Muscle layer of duodenum (tissue), 2 donors: Measurements from ENCODE around the gene ST6GALNAC3.

ENCODE experiments used
- H3K27ac ChIP-seq: one replicate; pipeline ENCODE4 v1.7.0; 2013; ENCODE audit warnings: mild to moderate bottlenecking, low read length
- H3K27me3 ChIP-seq: one replicate; pipeline ENCODE4 v1.7.0; 2013; ENCODE audit warnings: low read depth, mild to moderate bottlenecking, control low read depth, low read length
- H3K36me3 ChIP-seq, 2 donors: one replicate each; pipeline ENCODE4 v1.7.0; 2013; ENCODE audit warnings: low read length in 2 of 2, control low read depth in 1 of 2, mild to moderate bottlenecking in 1 of 2; ENCODE audit not compliant: insufficient read depth in 2 of 2, control insufficient read depth in 1 of 2
- H3K4me1 ChIP-seq, 2 donors: one replicate each; pipeline ENCODE4 v1.7.0; 2013; ENCODE audit warnings: low read length in 2 of 2, mild to moderate bottlenecking in 2 of 2, control low read depth in 1 of 2, moderate library complexity in 1 of 2; ENCODE audit not compliant: insufficient read depth in 2 of 2, control insufficient read depth in 1 of 2
- H3K4me3 ChIP-seq, 2 donors: one replicate each; pipeline ENCODE4 v1.7.0; 2013; ENCODE audit warnings: low read length in 2 of 2, low read depth in 1 of 2, mild to moderate bottlenecking in 1 of 2
- H3K9me3 ChIP-seq, 2 donors: one replicate each; pipeline ENCODE4 v1.7.0; 2013; ENCODE audit warnings: low read length in 2 of 2, control low read depth in 1 of 2, mild to moderate bottlenecking in 1 of 2; ENCODE audit not compliant: control insufficient read depth in 1 of 2
- donor health status: healthy.

ST6GALNAC3 gene

GRCh38 chr1:76292418-76293184 lies 218.1 kb downstream of the ST6GALNAC3 start:
- H3K27me3 ChIP-seq: no peaks in the 10 kb centered on the region
- H3K4me1 ChIP-seq: no peaks in the 10 kb centered on the region
- H3K9me3 ChIP-seq: no peaks in the 10 kb centered on the region
- H3K27ac ChIP-seq: no peak overlapping the region
- no peaks in the 10 kb centered on the region for H3K36me3 ChIP-seq
- no peak overlapping the region for H3K4me3 ChIP-seq

- no peaks in the 10 kb centered on the region for H3K9me3 ChIP-seq
- H3K36me3 ChIP-seq: no peaks in the 10 kb centered on the region
- H3K4me1 ChIP-seq: no peaks in the 10 kb centered on the region
- H3K27ac ChIP-seq: no peak overlapping the region
- H3K27me3 ChIP-seq: no peaks in the 10 kb centered on the region
- no peak overlapping the region for H3K4me3 ChIP-seq
Observed at GRCh38 chr1:76293831-76294230, 219.3 kb downstream of the ST6GALNAC3 start.

- no peaks in the 10 kb centered on the region for H3K9me3 ChIP-seq
- H3K27ac ChIP-seq: no peak overlapping the region
- no peak overlapping the region for H3K4me3 ChIP-seq
- no peaks in the 10 kb centered on the region for H3K4me1 ChIP-seq
- H3K36me3 ChIP-seq: no peaks in the 10 kb centered on the region
- no peaks in the 10 kb centered on the region for H3K27me3 ChIP-seq
Observed at GRCh38 chr1:76294482-76295194, 220.1 kb downstream of the ST6GALNAC3 start.

- Histone ChIP-seq H3K36me3 (no peaks in the 10 kb centered on the region), H3K27ac (no peak overlapping the region), H3K4me1 (no peaks in the 10 kb centered on the region), H3K27me3 (no peaks in the 10 kb centered on the region), H3K9me3 (no peaks in the 10 kb centered on the region), H3K4me3 (no peak overlapping the region)
Observed at GRCh38 chr1:76298399-76298798, 223.9 kb downstream of the ST6GALNAC3 start.

- Histone ChIP-seq H3K36me3 (no peaks in the 10 kb centered on the region), H3K27me3 (no peaks in the 10 kb centered on the region), H3K4me1 (no peaks in the 10 kb centered on the region), H3K27ac (no peak overlapping the region), H3K9me3 (no peaks in the 10 kb centered on the region), H3K4me3 (no peak overlapping the region)
Observed at GRCh38 chr1:76299036-76299435, 224.5 kb downstream of the ST6GALNAC3 start.

GRCh38 chr1:76300556-76300955 lies 226.0 kb downstream of the ST6GALNAC3 start:
- H3K4me3 ChIP-seq: no peak overlapping the region
- H3K27me3 ChIP-seq: no peaks in the 10 kb centered on the region
- H3K27ac ChIP-seq: no peak overlapping the region
- H3K36me3 ChIP-seq: no peaks in the 10 kb centered on the region
- H3K4me1 ChIP-seq: no peaks in the 10 kb centered on the region
- H3K9me3 ChIP-seq: no peaks in the 10 kb centered on the region

GRCh38 chr1:76302711-76303339 lies 228.3 kb downstream of the ST6GALNAC3 start:
- H3K9me3 ChIP-seq: no peaks in the 10 kb centered on the region
- H3K4me3 ChIP-seq: no peak overlapping the region
- H3K4me1 ChIP-seq: no peaks in the 10 kb centered on the region
- no peak overlapping the region for H3K27ac ChIP-seq
- H3K27me3 ChIP-seq: no peaks in the 10 kb centered on the region
- H3K36me3 ChIP-seq: no peaks in the 10 kb centered on the region

- Histone ChIP-seq H3K27me3 (no peaks in the 10 kb centered on the region), H3K4me1 (no peaks in the 10 kb centered on the region), H3K36me3 (no peaks in the 10 kb centered on the region), H3K4me3 (no peak overlapping the region), H3K9me3 (no peaks in the 10 kb centered on the region), H3K27ac (no peak overlapping the region)
Observed at GRCh38 chr1:76303340-76303717, 228.8 kb downstream of the ST6GALNAC3 start.

- H3K27me3 ChIP-seq: no peaks in the 10 kb centered on the region
- no peaks in the 10 kb centered on the region for H3K36me3 ChIP-seq
- no peaks in the 10 kb centered on the region for H3K9me3 ChIP-seq
- no peak overlapping the region for H3K27ac ChIP-seq
- H3K4me3 ChIP-seq: no peak overlapping the region
- H3K4me1 ChIP-seq: no peaks in the 10 kb centered on the region
Observed at GRCh38 chr1:76313304-76313703, 238.8 kb downstream of the ST6GALNAC3 start.

GRCh38 chr1:76314730-76315129 lies 240.2 kb downstream of the ST6GALNAC3 start:
- Histone ChIP-seq H3K4me1 (no peaks in the 10 kb centered on the region), H3K4me3 (no peak overlapping the region), H3K36me3 (no peaks in the 10 kb centered on the region), H3K27ac (no peak overlapping the region), H3K27me3 (no peaks in the 10 kb centered on the region), H3K9me3 (no peaks in the 10 kb centered on the region)

GRCh38 chr1:76317299-76317900 lies 242.9 kb downstream of the ST6GALNAC3 start:
- Histone ChIP-seq H3K27ac (no peak overlapping the region), H3K27me3 (no peaks in the 10 kb centered on the region), H3K36me3 (no peaks in the 10 kb centered on the region), H3K4me3 (no peak overlapping the region), H3K9me3 (no peaks in the 10 kb centered on the region), H3K4me1 (no peaks in the 10 kb centered on the region)
